Suprapubic skin (tissue), 3 donors: ENCODE data around the gene FN3KRP.

Experiments
- POLR2A ChIP-seq, 2 donors: fragments of 450-650 bp; IDR thresholded peaks; one replicate each; pipeline ENCODE4 v1.6.1; 2017; ENCODE audit warnings: antibody characterized with exemption in 2 of 2, mild to moderate bottlenecking in 2 of 2, moderate library complexity in 2 of 2
- TF ChIP-seq, protein P1 (sequence below), 2 donors: fragments of 200-600 bp in 1 of 2; fragments of 450-650 bp in 1 of 2; sonication (generic) in 1 of 2; IDR thresholded peaks; one replicate each; pipeline ENCODE4 v1.5.1; 2016 to 2019; ENCODE audit warnings: antibody characterized with exemption in 2 of 2, mild to moderate bottlenecking in 1 of 2, moderate library complexity in 1 of 2

DNA sequence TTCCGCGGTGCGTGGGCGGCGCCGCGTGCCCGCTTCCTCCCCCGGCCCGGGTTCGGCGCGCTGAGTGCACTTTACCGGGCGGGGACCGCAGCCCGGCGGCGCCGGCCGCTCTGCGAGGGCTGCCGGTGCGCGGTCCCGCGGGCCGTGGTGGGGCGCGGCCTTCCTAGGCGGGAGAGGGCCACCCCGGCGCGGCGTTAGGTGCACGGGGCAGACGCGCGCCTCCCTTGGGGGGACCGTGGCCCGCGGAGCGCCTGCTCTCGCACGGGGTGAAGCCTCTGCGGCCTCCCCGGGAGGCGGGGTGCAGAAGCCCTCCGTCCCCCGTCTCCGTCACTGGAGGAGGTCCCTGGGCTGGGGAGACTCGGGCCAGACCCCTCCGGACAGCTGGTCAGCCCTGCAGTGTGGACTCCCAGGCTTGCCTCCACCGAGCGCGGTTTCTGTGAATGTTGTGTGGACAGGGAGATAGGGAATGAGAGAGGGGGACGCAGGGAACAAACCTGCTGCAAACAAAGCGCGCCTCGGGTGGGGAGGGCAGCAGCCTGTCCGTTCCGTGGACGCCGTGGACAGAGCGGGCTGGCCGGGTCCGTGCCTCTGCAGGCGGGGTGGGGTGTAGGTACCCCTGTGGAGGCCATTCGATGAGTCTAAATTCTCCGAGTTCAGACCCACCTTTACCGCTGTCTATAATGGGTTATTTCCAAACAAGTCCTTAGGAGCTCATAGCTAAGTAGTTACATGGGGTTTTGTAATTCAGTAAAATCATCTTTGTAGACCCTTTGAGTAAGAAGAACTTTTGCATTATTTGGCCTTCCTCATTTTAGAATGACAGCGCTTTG lies 36.1 kb downstream of the FN3KRP start:
- TF ChIP-seq, protein P1, sequence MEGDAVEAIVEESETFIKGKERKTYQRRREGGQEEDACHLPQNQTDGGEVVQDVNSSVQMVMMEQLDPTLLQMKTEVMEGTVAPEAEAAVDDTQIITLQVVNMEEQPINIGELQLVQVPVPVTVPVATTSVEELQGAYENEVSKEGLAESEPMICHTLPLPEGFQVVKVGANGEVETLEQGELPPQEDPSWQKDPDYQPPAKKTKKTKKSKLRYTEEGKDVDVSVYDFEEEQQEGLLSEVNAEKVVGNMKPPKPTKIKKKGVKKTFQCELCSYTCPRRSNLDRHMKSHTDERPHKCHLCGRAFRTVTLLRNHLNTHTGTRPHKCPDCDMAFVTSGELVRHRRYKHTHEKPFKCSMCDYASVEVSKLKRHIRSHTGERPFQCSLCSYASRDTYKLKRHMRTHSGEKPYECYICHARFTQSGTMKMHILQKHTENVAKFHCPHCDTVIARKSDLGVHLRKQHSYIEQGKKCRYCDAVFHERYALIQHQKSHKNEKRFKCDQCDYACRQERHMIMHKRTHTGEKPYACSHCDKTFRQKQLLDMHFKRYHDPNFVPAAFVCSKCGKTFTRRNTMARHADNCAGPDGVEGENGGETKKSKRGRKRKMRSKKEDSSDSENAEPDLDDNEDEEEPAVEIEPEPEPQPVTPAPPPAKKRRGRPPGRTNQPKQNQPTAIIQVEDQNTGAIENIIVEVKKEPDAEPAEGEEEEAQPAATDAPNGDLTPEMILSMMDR (IDR thresholded peaks at IDR 0.05): no peak
- TF ChIP-seq POLR2A (IDR thresholded peaks at IDR 0.05): no peak
